ENCODE measurements around the gene BICRAL.
"Not testable (repeated sequence)": the region's sequence is repeated elsewhere in the genome, so short reads cannot be mapped to it uniquely, and the experiment has no call there.

The BICRAL gene

DNA sequence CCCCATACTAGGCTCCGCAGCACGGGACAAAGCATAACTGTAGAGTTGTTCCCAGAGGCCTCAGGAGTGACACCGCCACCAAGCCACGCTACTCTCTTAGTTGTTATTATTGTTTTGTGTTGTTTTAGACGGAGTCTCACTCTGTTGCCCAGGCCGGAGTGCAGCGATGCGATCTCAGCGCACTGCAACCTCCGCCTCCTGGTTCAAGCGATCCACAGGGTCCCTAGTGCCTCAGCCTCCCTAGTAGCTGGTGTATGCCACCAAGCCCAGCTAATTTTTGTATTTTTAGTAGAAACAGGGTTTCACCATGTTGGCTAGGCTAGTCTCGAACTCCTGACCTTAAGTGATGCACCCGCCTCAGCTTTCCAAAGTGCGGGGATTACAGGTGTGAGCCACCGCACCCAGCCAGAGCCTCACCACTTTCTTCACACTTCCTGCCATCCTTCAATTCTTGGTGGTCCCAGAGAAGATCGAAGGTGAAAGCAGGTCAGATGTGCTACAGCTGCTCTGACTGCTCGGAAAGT is 109.4 kb downstream of the BICRAL start:
- no peak for FAIRE-seq

GRCh38 chr6:42894041-42894828 is 112.4 kb downstream of the BICRAL start:
- FAIRE-seq = not testable (repeated sequence)

More for the DNA sequence above, 109.4 kb downstream of the BICRAL start:
- DNase-seq (ENCODE audit: insufficient read length, low spot score) = no peak

DNA sequence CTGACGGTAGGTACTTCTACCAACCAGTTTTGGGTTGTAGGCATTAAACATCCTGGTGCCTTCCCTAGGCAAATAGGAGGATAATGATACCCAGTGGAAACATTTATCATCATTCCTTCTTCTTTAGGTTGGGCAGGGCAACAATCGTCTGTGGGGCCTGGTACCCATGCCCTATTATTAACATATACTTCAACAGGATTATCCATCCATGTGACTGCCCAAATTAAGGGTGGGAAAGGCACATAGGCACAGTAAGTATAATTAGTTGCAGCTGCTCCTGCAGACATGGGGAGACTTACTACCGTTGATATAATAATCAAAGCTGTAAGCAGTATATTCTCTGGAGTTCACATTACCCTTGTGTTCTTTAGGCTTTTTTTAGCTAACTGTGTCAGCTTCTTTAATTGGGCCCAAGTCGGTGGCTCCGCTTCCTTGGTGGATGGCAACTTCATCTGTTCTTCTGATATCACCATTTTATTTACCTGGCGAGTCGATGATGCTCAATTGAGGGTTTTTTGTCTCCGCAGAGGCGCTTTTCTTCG is 114.4 kb downstream of the BICRAL start:
- no peak for DNase-seq (ENCODE audit: insufficient read length, low spot score)

More at GRCh38 chr6:42894041-42894828, 112.4 kb downstream of the BICRAL start:
- not testable (repeated sequence) for DNase-seq (ENCODE audit: insufficient read length, low spot score)

GRCh38 chr6:42898891-42899361 is 117.1 kb downstream of the BICRAL start:
- FAIRE-seq = peak; percentile 83
- DNase-seq (ENCODE audit: insufficient read length, low spot score) = no peak

More for the DNA sequence above, 114.4 kb downstream of the BICRAL start:
- FAIRE-seq = no peak

GRCh38 chr6:42899871-42900270 is 118.0 kb downstream of the BICRAL start:
- no peak for DNase-seq (ENCODE audit: insufficient read length, low spot score)
- no peak for FAIRE-seq

DNA sequence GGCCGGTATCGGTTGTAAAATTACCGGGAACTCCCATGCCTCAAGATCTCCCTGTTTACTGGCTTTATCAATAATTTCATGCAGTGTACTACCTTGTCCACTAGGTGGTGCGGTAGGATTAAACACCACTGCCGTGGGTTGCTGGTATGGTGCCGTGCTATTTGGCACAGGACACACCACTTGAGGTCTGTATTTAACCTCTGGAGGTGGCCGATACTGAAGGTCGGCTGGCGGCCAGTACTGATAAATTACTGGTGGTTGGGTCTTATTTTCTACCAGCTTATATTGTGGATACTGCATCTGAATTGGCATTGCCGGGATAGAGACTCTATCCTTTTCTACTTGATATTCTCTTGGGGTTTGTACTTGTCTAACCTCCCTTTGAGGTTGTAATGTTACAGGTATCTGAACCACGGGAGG is 119.7 kb downstream of the BICRAL start:
- FAIRE-seq = peak; percentile 84
- no peak for DNase-seq (ENCODE audit: insufficient read length, low spot score)

GRCh38 chr6:42902429-42903263 is 120.8 kb downstream of the BICRAL start:
- not testable (repeated sequence) for DNase-seq (ENCODE audit: insufficient read length, low spot score); FAIRE-seq

DNA sequence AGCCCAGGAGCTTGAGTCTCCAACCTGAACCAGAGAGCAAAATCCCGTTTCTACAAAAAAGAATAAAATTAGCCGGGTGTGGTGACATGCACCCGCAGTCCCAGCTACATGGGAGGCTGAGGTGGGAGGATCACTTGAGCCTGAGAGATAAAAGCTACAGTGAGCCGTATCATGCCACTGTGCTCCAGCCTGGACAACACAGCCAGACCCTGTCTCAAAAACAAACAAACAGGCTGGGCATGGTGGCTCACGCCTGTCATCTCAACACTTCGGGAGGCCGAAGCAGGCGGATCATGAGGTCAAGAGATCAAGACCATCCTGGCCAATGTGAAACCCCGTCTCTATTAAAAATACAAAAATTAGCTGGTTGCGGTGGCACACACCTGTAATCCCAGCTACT is 122.6 kb downstream of the BICRAL start:
- FAIRE-seq (no peak), DNase-seq (ENCODE audit: insufficient read length, low spot score) (no peak)

GRCh38 chr6:42907336-42907735 is 125.5 kb downstream of the BICRAL start:
- no peak for FAIRE-seq

GRCh38 chr6:42909835-42910234 is 128.0 kb downstream of the BICRAL start:
- FAIRE-seq (no peak), DNase-seq (ENCODE audit: insufficient read length, low spot score) (no peak)

More at GRCh38 chr6:42907336-42907735, 125.5 kb downstream of the BICRAL start:
- no peak for DNase-seq (ENCODE audit: insufficient read length, low spot score)

- no peak for FAIRE-seq
- DNase-seq (ENCODE audit: insufficient read length, low spot score) = no peak
Observed at GRCh38 chr6:42911171-42912021, 129.5 kb downstream of the BICRAL start.

- FAIRE-seq (no peak), DNase-seq (ENCODE audit: insufficient read length, low spot score) (no peak)
Observed at GRCh38 chr6:42914546-42914945, 132.7 kb downstream of the BICRAL start.

- DNase-seq (ENCODE audit: insufficient read length, low spot score) (no peak), FAIRE-seq (no peak)
Observed at GRCh38 chr6:42915732-42916131, 133.9 kb downstream of the BICRAL start, which contains the start of gene PTCRA. Gene PTCRA, plus strand, starts transcription at chr6:42916053. Its CDS starts 17 bp downstream, at chr6:42916070.

DNA sequence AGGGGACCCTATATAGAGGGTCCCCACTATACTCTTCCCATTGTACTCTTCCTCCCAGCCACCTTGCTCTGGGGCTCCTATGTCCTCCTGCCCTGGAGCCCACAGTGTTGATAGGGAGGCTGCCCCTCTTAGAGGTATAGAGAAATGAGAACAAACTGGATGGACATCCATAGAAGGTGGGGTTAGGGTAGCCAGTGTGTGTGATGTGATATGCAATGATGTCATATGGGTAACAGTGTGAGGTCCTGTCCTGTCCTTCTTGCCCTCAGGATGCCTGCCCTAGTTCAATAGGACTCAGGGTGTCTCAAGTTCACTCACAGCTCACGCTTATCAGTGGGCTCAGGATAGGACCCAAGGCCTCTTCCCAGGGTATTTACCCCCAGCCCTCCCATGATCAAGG is 134.4 kb downstream of the BICRAL start:
- FAIRE-seq = no peak
- DNase-seq (ENCODE audit: insufficient read length, low spot score) = no peak

Data from GM19239 (cell line).